GM21360 (cell line): ENCODE measurements around the gene GCN1.

Source experiments
- ATAC-seq: cut with Tn5 transposase; IDR thresholded peaks from one replicate; pipeline ENCODE4 v1.9.1; 2021; ENCODE audit warnings: mild to moderate bottlenecking, moderate library complexity; ENCODE audit not compliant: unreplicated experiment

Gene GCN1

GRCh38 chr12:120095736-120096135 is 98.8 kb downstream of the GCN1 start:
- no peak for ATAC-seq

DNA sequence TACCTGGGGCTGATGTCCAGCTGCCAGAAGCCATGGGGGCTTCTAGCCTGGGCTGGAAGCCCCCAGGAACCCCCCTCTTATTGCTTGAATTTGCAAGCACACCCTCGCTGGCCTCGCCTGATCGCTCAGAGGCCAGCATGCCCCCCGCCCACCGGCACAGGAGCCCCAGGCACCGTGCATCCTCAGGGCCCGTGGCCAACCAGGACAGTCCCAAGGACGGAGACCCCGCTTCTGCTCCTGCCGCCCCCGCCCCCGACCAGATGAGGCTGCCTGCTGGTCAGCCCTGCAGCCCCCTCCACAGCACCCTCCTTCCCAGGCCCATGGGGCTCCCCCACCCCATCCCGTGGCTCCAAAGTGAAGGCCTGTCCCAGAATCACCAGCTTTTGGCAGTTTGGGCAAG is 99.2 kb downstream of the GCN1 start:
- ATAC-seq: no peak

- ATAC-seq: no peak
Observed at GRCh38 chr12:120094485-120094884, 100.0 kb downstream of the GCN1 start.

- ATAC-seq: no peak
Observed at GRCh38 chr12:120093592-120094355, 100.7 kb downstream of the GCN1 start.

DNA sequence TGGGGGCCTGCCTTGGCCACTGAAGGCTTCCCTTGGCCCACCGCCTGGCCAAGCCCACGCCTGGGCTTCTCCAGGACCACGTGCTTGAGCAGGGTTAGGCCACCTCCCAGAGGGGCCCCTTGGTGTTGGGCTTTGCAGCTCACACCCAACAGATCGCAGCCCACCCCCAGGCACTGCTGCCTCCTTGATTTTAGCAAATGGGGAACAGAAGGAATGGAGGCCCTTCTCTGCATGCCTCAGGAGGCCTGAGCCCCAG is 101.3 kb downstream of the GCN1 start:
- no peak for ATAC-seq

DNA sequence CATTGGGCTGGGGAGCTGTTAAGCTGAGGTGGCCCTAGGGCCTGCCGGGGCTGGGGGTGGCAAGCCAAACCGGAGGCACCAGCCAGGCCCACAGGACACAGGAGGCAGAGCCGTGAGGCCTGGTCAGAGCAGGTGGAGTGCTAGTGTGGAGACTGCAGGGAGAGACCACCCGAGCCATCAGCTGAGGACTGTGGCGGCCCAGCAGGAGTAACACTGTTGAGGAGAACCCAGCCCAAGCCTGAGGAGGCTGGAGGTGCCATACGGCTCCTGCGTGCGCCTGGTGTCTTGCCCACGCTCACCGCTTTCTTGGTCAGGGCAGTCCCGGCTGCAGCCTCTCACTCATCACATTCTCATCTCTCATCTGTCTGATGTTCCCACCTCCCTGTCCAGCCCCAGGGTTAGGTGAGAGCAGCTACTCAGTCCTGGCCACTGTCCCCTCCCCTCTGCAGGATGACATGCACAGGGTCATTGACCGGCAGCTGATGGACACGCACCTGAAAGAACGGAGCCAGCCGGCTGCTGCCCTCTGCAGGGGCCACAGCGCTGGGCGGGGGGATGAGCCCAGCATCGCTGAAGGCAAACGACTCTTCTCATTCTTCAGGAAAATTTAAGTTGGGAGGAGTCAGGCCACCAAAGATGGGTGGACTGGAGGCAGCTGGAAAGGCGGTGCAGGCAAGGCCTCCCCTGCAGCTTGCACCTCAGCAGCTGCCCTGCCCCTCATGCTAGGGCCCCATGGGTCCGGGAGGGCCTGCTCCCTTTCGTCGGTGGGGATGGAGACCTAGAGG is 101.8 kb downstream of the GCN1 start:
- ATAC-seq: no peak

DNA sequence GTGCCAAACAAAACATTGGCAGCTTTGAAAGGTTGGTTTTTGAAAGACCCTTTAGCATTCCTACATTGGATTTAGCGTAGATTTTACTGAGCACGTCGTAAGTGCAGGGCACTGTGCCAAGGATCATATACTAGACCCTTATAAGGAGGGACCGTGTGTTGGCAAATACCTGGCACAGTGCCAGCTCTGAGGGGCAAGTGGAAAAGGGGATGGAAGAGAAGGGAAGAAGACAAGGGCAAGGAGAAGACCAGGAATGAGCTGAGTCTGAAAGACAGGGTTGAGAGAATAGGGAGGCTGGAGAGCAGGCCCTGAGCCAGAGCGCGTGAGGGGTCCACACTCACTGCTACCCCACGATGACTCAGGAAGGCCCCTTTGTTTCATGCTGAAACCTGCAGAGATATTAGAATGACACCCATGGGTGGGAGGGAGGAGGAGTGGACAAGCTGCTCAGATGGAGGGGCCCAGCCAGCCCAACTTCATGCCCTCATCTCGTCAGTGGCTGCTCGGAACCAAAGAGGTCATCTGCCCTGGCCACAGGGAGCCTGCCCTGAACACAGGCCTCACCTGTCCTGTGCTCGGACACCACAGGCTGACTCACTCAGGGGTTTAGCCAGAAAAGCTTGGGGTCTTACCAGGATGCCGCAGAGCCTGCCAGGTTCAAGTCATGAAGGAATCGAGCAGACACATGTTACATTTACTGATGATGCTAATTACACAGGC is 103.0 kb downstream of the GCN1 start:
- ATAC-seq: no peak

DNA sequence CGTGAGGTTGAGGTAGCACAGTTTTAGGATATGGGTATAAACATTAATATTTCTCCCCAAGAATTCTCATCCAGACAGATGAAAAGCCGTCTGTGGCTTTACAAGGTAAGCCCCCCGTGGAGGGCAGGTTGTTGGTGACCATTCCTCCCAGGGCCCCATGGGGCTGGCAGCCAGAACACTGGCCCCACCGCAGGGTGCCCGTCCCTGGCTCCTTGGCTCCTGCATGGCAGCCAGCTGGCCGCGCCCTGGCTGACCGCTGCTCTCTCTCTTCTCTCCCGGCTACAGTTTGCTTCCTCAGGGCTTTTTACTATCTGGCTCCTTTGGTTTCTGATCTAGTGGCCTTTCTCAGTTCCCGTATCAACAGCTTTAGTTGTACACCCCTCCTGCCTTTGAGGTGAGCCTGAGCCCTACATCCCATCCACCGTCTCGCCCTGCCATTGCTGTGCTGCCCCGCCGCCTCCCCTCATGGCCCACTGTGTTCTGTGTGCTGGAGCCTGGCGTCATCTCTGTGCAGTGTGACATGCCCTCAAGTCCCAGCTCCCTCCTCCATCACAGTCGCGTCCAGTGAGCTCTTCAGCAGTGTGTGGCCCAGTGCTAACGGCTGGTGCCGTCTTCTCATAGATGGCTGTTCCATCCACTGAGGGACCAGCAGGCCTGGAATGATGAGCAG is 103.8 kb downstream of the GCN1 start:
- ATAC-seq: no peak

GRCh38 chr12:120090206-120090605 is 104.3 kb downstream of the GCN1 start:
- ATAC-seq: no peak

- ATAC-seq: no peak
Observed at GRCh38 chr12:120089796-120090195, 104.7 kb downstream of the GCN1 start.

DNA sequence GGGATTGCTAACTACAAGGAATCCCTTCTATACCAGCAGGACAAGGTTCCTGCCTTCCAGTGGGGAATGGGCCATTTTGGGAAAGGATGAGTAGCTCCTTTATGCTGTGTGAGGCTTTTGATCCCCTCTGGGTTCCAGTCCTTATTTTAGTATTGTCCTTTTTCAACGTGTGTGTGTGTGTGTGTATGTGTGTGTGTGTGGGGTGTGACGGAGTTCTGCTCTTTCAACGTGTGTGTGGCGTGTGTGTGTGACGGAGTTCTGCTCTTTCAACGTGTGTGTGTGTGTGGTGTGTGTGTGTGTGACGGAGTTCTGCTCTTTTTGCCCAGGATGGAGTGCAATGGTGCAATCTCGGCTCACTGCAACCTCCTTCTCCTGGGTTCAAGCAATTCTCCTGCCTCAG is 105.4 kb downstream of the GCN1 start:
- no peak for ATAC-seq

DNA sequence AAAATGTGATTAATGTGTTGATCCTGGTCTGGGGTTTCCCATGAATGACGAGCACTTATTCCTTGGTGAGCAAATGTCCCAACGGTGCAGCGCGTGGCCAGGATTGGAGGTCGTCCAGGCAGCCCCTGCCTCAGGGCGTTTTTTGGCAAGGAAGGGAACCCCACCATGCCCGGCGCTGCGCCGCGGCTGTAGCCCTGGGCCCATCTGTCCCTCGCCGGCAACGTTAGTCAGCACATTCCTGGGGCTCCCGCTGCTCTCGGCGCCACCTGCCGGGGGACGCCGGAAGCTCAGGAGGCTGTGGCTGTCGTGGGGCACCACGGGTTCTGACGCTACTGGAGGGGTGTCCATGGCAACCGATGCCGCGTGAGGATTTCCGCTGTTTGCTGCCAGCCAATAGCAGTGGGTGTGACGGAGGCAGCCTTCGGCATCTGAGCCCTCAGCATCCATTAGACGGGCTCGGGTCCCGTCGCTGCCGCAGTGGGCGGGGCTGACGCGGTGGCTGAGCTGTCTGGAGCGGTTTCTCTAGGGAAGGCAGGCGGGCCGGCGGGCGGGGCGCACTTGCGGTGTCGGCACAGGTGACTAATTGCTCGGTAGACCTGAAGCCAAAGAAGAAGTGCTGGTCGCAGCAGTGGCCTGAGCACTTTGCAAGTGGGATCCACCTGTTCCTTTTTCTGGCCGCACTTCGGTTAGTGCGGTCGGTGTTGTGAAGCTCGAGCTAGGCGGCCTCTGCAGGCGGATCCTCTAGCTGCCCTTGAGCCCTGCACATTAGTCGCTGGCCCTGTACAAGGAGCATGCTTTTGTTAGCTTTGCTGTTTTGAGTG is 107.5 kb downstream of the GCN1 start:
- ATAC-seq: peak; percentile 97

GRCh38 chr12:120085920-120086645 is 108.4 kb downstream of the GCN1 start:
- ATAC-seq: no peak

DNA sequence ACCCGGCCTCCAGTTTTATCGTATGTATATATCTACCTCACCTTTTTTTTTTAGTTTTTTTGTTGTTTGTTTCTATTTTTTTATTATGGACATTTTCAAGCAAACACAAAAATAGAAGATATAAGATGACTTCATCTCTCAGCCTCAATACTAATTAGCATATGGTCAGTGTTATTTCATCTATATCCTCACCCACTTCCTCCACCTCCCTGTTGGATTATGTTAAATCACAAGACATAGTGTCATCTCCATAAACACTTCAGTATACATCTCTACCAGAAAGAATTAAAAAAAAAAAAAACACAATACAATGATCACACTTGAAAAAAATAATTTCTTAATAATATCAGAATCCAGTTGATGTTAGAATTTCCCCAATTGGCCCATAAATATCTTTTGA is 112.9 kb downstream of the GCN1 start:
- ATAC-seq: no peak

DNA sequence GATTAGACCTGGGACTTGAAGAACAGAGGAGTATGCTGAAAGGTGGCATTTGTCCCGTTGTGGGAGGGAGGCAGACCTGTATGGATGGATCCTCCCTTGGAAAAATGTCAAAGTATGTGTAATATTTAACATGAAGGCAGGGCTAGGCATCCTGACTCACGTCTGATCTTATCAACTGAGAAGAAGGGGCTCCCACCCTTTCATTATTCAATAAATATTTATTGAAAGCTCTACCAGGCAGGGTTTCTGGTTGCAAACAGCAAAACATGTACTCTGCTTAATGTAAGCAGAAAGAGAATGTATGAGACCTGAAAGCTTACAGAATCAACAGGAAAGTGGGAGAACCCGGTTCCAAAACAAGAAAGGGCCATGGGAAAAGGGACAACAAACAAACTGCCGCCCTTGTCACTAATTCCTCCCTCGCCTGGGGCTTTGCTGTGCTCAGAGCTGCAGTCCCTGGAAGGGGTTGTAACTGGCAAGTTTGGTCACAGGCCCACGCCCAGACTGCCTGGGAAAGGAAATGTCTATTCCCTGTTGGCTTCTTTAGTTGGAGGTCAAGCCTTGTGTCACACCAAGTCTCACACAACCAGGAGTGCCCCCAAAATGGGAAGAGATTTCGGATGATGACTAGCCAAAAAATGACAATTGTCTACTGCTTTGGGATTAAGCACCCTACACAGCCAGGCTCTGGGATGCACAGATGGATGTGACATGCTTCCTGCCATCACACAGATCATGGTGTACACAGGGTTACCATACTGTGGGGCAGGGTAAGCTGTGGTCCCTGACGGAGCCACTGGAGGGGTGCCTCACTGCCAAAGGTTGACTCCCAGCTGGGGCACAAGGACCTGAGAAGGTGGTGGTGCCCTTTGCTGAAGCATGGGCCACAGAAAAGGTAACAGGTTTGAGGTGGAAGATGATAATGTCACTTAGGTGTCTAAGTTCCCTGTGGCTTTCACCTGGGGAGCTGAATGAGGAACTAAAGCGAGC is 114.8 kb downstream of the GCN1 start:
- ATAC-seq: no peak

GRCh38 chr12:120078868-120079267 is 115.6 kb downstream of the GCN1 start:
- no peak for ATAC-seq

DNA sequence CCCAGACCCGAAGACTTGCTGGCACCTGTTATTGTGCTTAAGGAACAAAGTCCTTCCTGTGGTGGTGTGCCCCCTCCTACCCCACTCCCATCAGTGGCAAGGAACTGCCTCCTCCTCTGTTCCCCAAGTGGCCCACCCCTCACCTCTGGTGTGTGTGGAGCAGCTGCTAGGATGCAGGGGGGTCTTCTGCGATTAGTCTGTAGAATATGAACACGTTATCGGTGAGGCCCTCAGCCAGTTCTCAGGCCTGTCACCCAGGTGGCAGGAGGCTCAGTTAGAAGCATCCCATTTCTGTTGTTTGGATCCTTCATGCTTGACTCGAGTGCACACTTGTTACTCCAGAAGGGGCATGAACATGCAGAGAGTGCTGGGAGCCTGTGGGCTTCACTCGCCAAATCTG is 117.3 kb downstream of the GCN1 start:
- ATAC-seq: no peak
